ENCODE results near the gene PPP2R5C.
"Not testable (repeated sequence)": the region's sequence is repeated elsewhere in the genome, so short reads cannot be mapped to it uniquely, and the experiment has no call there.

PPP2R5C gene

GRCh38 chr14:101761032-101761880 is at the start of gene PPP2R5C:
PPP2R5C (plus strand) TSS chr14:101761709; CDS start chr14:101761894, 185 bp downstream.
- peak within 1 kb of the TSS; percentile 97 for H3K4me3 ChIP-seq (ENCODE audit: low read length)
- peak; percentile 86 for DNase-seq (ENCODE audit: low read depth)
- TF ChIP-seq CTCF (conservative IDR thresholded peaks at IDR 0.05; ENCODE audit: low read length) = no peak

GRCh38 chr14:101711857-101712233 is 49.7 kb upstream of the PPP2R5C start:
- DNase-seq (ENCODE audit: low read depth); H3K4me3 ChIP-seq (ENCODE audit: low read length): not testable (repeated sequence)

GRCh38 chr14:101712341-101712740 is 49.2 kb upstream of the PPP2R5C start:
- not testable (repeated sequence) for DNase-seq (ENCODE audit: low read depth); H3K4me3 ChIP-seq (ENCODE audit: low read length)

- not testable (repeated sequence) for H3K4me3 ChIP-seq (ENCODE audit: low read length); DNase-seq (ENCODE audit: low read depth)
These were observed 48.4 kb upstream of the PPP2R5C start for GRCh38 chr14:101713091-101713490.

- no peak for DNase-seq (ENCODE audit: low read depth)
- H3K4me3 ChIP-seq (ENCODE audit: low read length) = no peak overlapping the region
- no peak for TF ChIP-seq CTCF (conservative IDR thresholded peaks at IDR 0.05; ENCODE audit: low read length)
These were observed 47.7 kb upstream of the PPP2R5C start for GRCh38 chr14:101713621-101714349.

- no peak for TF ChIP-seq CTCF (conservative IDR thresholded peaks at IDR 0.05; ENCODE audit: low read length)
- no peak for DNase-seq (ENCODE audit: low read depth)
- H3K4me3 ChIP-seq (ENCODE audit: low read length) = no peak overlapping the region
These were observed 47.1 kb upstream of the PPP2R5C start for GRCh38 chr14:101714394-101714793.

- DNase-seq (ENCODE audit: low read depth) = no peak
- H3K4me3 ChIP-seq (ENCODE audit: low read length) = no peak overlapping the region
- no peak for TF ChIP-seq CTCF (conservative IDR thresholded peaks at IDR 0.05; ENCODE audit: low read length)
These were observed 46.1 kb upstream of the PPP2R5C start for GRCh38 chr14:101715210-101716076.

- H3K4me3 ChIP-seq (ENCODE audit: low read length) = no peak overlapping the region
- DNase-seq (ENCODE audit: low read depth) = no peak
- no peak for TF ChIP-seq CTCF (conservative IDR thresholded peaks at IDR 0.05; ENCODE audit: low read length)
These were observed 45.2 kb upstream of the PPP2R5C start for GRCh38 chr14:101716077-101716950.
